ENCODE results near the gene CLINT1. TPM values are rescaled to one million over a fixed set of nuclear protein-coding genes. Genes with fewer than 3 reads are reported as not detected.

Gene CLINT1
- total RNA-seq, 5 donors from 2014 or later (not counting 1 experiment from before 2014, with no cell fraction given) = 61.1 to 78.6 (median 63.6) TPM

DNA sequence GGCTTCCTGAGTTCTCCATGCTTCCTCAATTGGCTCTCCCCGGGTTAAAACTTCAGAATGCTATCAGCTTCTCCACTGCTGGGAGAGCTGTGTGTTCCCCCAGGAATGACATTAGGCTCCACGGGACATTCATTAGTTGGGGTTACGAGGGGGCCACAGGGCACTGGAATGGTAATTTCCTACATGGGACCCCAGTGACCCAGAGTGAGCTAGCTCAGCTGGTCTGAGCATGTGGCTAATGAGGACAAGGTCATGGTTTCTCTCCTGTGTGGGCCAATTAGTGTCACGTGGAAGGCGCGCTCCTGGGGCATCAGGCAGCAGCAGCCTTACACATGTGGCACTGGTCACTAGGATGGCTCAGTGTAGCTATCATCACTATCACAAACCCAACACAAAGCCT is 94.4 kb downstream of the CLINT1 start:
- H3K4me1 Mint-ChIP-seq = peaks cover 0 to 4% (median 3%) of the 10 kb centered on the region in 3 donors
- H3K36me3 Mint-ChIP-seq = peaks cover 10% of the 10 kb centered on the region
- ChIA-PET CTCF (interaction anchor here in 1 of 2 donors (1.3 kb wide), 1 partner anchor 184 kb away, joined by 4 read pairs; no protein-coding TSS in a partner anchor), POLR2A (no interaction called here)
- H3K4me1 ChIP-seq (ENCODE audit: control insufficient read depth in 1 of 2, extremely low read depth in 1 of 2, insufficient read depth in 2 of 2, low read length in 2 of 2) = no peaks in the 10 kb centered on the region
- no peak overlapping the region for H3K27ac ChIP-seq (ENCODE audit: low read length)
- H3K27me3 Mint-ChIP-seq = no peaks in the 10 kb centered on the region
- H3K4me3 ChIP-seq (ENCODE audit: control insufficient read depth in 1 of 2, extremely low read depth in 1 of 2, low read length in 1 of 2) = no peak overlapping the region
- H3K9me3 ChIP-seq = no peaks in the 10 kb centered on the region
- no peak overlapping the region for H3K27ac Mint-ChIP-seq
- WGBS (ENCODE audit: insufficient coverage) = 100% methylated on average over 4 of the region's 6 CpGs
- peaks cover 0 to 3% of the 10 kb centered on the region in 2 experiments for H3K27me3 ChIP-seq (replicated peaks in 1 of 2; ENCODE audit: control insufficient read depth in 2 of 2, extremely low read depth in 1 of 2, insufficient read depth in 2 of 2, low read length in 1 of 2)
- DNase-seq (no peak), ATAC-seq (replicated peaks in 1 of 4) (no peak)
- H3K36me3 ChIP-seq (ENCODE audit: control insufficient read depth in 2 of 2, extremely low read depth in 1 of 2, insufficient read depth in 1 of 2, low read length in 1 of 2) = no peaks in the 10 kb centered on the region
- no peak overlapping the region for H3K4me3 Mint-ChIP-seq
- H3K9me3 Mint-ChIP-seq = no peaks in the 10 kb centered on the region

DNA sequence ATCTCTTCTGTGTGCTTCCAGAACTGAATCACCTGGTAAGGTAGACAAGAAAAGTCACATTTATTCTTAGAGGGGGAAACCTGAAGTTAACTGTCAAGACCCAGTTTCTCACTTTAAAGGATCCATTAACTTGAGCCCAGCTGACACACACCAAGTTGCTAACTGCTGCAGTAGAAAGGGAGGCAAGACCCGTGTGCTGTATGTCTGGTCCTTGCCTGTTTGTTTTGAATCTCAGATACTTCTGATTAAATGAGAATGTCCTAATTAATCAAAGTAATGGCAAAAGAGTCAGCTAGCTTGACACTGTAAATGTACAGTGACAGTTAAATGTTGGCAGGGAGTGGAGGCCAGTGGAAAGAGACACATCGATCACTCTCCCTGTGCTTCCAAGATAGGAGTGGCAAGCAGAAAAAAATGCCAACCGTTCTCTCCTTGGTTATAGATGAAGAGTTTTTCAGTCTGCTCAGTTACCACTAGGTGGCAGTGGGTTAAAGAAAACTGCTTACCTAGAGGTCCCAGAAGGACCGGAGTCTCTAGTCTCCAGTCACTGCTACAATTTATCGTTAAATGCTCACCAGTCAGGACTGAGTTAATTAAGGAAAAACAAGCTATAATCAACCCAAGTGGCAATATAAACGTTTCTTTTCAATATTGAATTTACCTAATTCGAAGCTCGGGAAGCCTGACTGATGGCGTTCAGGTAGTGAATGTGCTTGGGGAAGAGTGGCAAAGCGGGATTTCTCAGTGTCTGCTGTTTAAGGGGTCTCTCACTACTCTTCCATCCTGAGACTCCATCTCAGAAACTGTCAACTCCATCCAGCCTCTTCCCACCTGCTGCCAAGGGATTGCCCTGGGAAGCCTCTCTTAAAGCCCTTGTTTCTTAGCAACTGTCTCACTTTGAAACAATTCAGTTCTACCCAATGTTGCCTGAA is 97.0 kb downstream of the CLINT1 start:
- H3K36me3 Mint-ChIP-seq = peaks cover 10% of the 10 kb centered on the region
- no peaks in the 10 kb centered on the region for H3K9me3 Mint-ChIP-seq
- H3K36me3 ChIP-seq (ENCODE audit: control insufficient read depth in 2 of 2, extremely low read depth in 1 of 2, insufficient read depth in 1 of 2, low read length in 1 of 2) = no peaks in the 10 kb centered on the region
- ATAC-seq (replicated peaks in 1 of 4) = peak; percentile 71 to 79 (median 76)
- ChIA-PET POLR2A (no interaction called here), CTCF (interaction anchor here (0.5 to 1.4 kb wide), 14 partner anchors 8 to 1370 kb away, joined by 3 to 5 read pairs (median 4); a partner anchor contains a TSS)
- no peaks in the 10 kb centered on the region for H3K4me1 ChIP-seq (ENCODE audit: control insufficient read depth in 1 of 2, extremely low read depth in 1 of 2, insufficient read depth in 2 of 2, low read length in 2 of 2)
- H3K27me3 ChIP-seq (replicated peaks in 1 of 2; ENCODE audit: control insufficient read depth in 2 of 2, extremely low read depth in 1 of 2, insufficient read depth in 2 of 2, low read length in 1 of 2) = peaks cover 0 to 3% of the 10 kb centered on the region in 2 experiments
- H3K9me3 ChIP-seq = no peaks in the 10 kb centered on the region
- H3K27ac Mint-ChIP-seq = no peak overlapping the region
- no peak overlapping the region for H3K27ac ChIP-seq (ENCODE audit: low read length)
- no peaks in the 10 kb centered on the region for H3K27me3 Mint-ChIP-seq
- no peak overlapping the region for H3K4me3 Mint-ChIP-seq
- peaks cover 0 to 4% (median 3%) of the 10 kb centered on the region in 3 donors for H3K4me1 Mint-ChIP-seq
- WGBS (ENCODE audit: insufficient coverage) = no CpG with 5 or more reads among the region's 10 CpGs
- DNase-seq = peak in 5 of 35 experiments; percentile 6 to 62 (median 23)
- H3K4me3 ChIP-seq (ENCODE audit: control insufficient read depth in 1 of 2, extremely low read depth in 1 of 2, low read length in 1 of 2) = no peak overlapping the region

GRCh38 chr5:157758706-157759105 is 100.2 kb downstream of the CLINT1 start:
- H3K27me3 Mint-ChIP-seq = no peaks in the 10 kb centered on the region
- Histone ChIP-seq H3K27ac (ENCODE audit: low read length) (no peak overlapping the region), H3K4me3 (ENCODE audit: control insufficient read depth in 1 of 2, extremely low read depth in 1 of 2, low read length in 1 of 2) (no peak overlapping the region), H3K4me1 (ENCODE audit: control insufficient read depth in 1 of 2, extremely low read depth in 1 of 2, insufficient read depth in 2 of 2, low read length in 2 of 2) (no peaks in the 10 kb centered on the region), H3K36me3 (ENCODE audit: control insufficient read depth in 2 of 2, extremely low read depth in 1 of 2, insufficient read depth in 1 of 2, low read length in 1 of 2) (peaks cover 6 to 19% of the 10 kb centered on the region in 2 donors), H3K27me3 (replicated peaks in 1 of 2; ENCODE audit: control insufficient read depth in 2 of 2, extremely low read depth in 1 of 2, insufficient read depth in 2 of 2, low read length in 1 of 2) (no peaks in the 10 kb centered on the region), H3K9me3 (no peaks in the 10 kb centered on the region)
- peaks cover 0 to 4% (median 3%) of the 10 kb centered on the region in 3 donors for H3K4me1 Mint-ChIP-seq
- H3K9me3 Mint-ChIP-seq = no peaks in the 10 kb centered on the region
- ATAC-seq (replicated peaks in 1 of 4) = no peak
- H3K27ac Mint-ChIP-seq = no peak overlapping the region
- ChIA-PET CTCF (no interaction called here), POLR2A (no interaction called here)
- 90% methylated on average over 1 of the region's 1 CpG for WGBS (ENCODE audit: insufficient coverage)
- H3K4me3 Mint-ChIP-seq = no peak overlapping the region
- no peak for DNase-seq
- peaks cover 29% of the 10 kb centered on the region for H3K36me3 Mint-ChIP-seq

DNA sequence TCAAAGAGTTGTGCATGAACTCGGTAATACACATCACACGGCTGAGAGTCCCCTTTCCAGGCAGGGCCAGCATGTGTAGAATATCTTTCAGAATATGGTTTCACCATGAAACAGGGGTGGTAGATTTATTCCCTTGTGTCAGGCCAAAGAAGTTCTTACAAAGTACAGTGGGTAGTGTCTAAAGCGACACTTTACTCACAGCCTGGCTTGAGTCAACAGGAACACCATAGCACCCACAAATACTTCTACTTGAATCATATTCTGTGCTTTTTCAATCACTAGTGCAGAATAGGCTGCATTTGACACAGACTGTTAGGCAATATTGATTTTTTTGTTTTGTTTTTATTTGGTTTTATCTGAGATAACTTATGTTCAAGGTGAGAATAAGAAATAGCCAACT is 102.8 kb downstream of the CLINT1 start:
- Mint-ChIP-seq H3K4me1 (no peaks in the 10 kb centered on the region), H3K27ac (no peak overlapping the region), H3K4me3 (no peak overlapping the region), H3K36me3 (peaks cover 41% of the 10 kb centered on the region), H3K27me3 (no peaks in the 10 kb centered on the region), H3K9me3 (no peaks in the 10 kb centered on the region)
- no peak overlapping the region for H3K4me3 ChIP-seq (ENCODE audit: control insufficient read depth in 1 of 2, extremely low read depth in 1 of 2, low read length in 1 of 2)
- DNase-seq (no peak), ATAC-seq (replicated peaks in 1 of 4) (no peak)
- H3K4me1 ChIP-seq (ENCODE audit: control insufficient read depth in 1 of 2, extremely low read depth in 1 of 2, insufficient read depth in 2 of 2, low read length in 2 of 2) = no peaks in the 10 kb centered on the region
- 100% methylated on average over 2 of the region's 3 CpGs for WGBS (ENCODE audit: insufficient coverage)
- H3K27me3 ChIP-seq (replicated peaks in 1 of 2; ENCODE audit: control insufficient read depth in 2 of 2, extremely low read depth in 1 of 2, insufficient read depth in 2 of 2, low read length in 1 of 2) = no peaks in the 10 kb centered on the region
- H3K9me3 ChIP-seq = no peaks in the 10 kb centered on the region
- peaks cover 6 to 30% of the 10 kb centered on the region in 2 donors for H3K36me3 ChIP-seq (ENCODE audit: control insufficient read depth in 2 of 2, extremely low read depth in 1 of 2, insufficient read depth in 1 of 2, low read length in 1 of 2)
- no peak overlapping the region for H3K27ac ChIP-seq (ENCODE audit: low read length)
- ChIA-PET POLR2A (no interaction called here), CTCF (no interaction called here)

GRCh38 chr5:157750320-157750719 is 108.6 kb downstream of the CLINT1 start:
- Mint-ChIP-seq H3K36me3 (peaks cover 23% of the 10 kb centered on the region), H3K4me3 (no peak overlapping the region), H3K27ac (no peak overlapping the region), H3K4me1 (peaks cover 3 to 9% (median 4%) of the 10 kb centered on the region in 3 donors), H3K27me3 (no peaks in the 10 kb centered on the region), H3K9me3 (no peaks in the 10 kb centered on the region)
- no CpG with 5 or more reads among the region's 1 CpG for WGBS (ENCODE audit: insufficient coverage)
- Histone ChIP-seq H3K27ac (ENCODE audit: low read length) (no peak overlapping the region), H3K9me3 (no peaks in the 10 kb centered on the region), H3K4me1 (ENCODE audit: control insufficient read depth in 1 of 2, extremely low read depth in 1 of 2, insufficient read depth in 2 of 2, low read length in 2 of 2) (peaks cover 0 to 1% of the 10 kb centered on the region in 2 experiments), H3K36me3 (ENCODE audit: control insufficient read depth in 2 of 2, extremely low read depth in 1 of 2, insufficient read depth in 1 of 2, low read length in 1 of 2) (peaks cover 6 to 21% of the 10 kb centered on the region in 2 donors), H3K27me3 (replicated peaks in 1 of 2; ENCODE audit: control insufficient read depth in 2 of 2, extremely low read depth in 1 of 2, insufficient read depth in 2 of 2, low read length in 1 of 2) (no peaks in the 10 kb centered on the region), H3K4me3 (ENCODE audit: control insufficient read depth in 1 of 2, extremely low read depth in 1 of 2, low read length in 1 of 2) (no peak overlapping the region)
- ChIA-PET CTCF (interaction anchor here (0.6 kb wide), 2 partner anchors 11 to 22 kb away, joined by 3 read pairs; no protein-coding TSS in a partner anchor), POLR2A (no interaction called here)
- ATAC-seq (replicated peaks in 1 of 4) = no peak
- no peak for DNase-seq

- Mint-ChIP-seq H3K36me3 (peaks cover 17% of the 10 kb centered on the region), H3K27ac (no peak overlapping the region), H3K9me3 (no peaks in the 10 kb centered on the region), H3K4me1 (peaks cover 12 to 18% (median 13%) of the 10 kb centered on the region in 3 donors), H3K4me3 (no peak overlapping the region), H3K27me3 (no peaks in the 10 kb centered on the region)
- Histone ChIP-seq H3K36me3 (ENCODE audit: control insufficient read depth in 2 of 2, extremely low read depth in 1 of 2, insufficient read depth in 1 of 2, low read length in 1 of 2) (peaks cover 0 to 15% of the 10 kb centered on the region in 2 donors), H3K27ac (ENCODE audit: low read length) (no peak overlapping the region), H3K4me1 (ENCODE audit: control insufficient read depth in 1 of 2, extremely low read depth in 1 of 2, insufficient read depth in 2 of 2, low read length in 2 of 2) (peaks cover 5 to 7% of the 10 kb centered on the region in 2 experiments), H3K9me3 (no peaks in the 10 kb centered on the region), H3K4me3 (ENCODE audit: control insufficient read depth in 1 of 2, extremely low read depth in 1 of 2, low read length in 1 of 2) (no peak overlapping the region), H3K27me3 (replicated peaks in 1 of 2; ENCODE audit: control insufficient read depth in 2 of 2, extremely low read depth in 1 of 2, insufficient read depth in 2 of 2, low read length in 1 of 2) (no peaks in the 10 kb centered on the region)
- ATAC-seq (replicated peaks in 1 of 4) (no peak), DNase-seq (no peak)
- POLR2A ChIA-PET = no interaction called here
- WGBS (ENCODE audit: insufficient coverage) = no CpG with 5 or more reads among the region's 11 CpGs
- CTCF ChIA-PET = no interaction called here
Measured at GRCh38 chr5:157749462-157749799, 109.5 kb downstream of the CLINT1 start.
